Kidney capillary endothelial cell (primary cell): ENCODE measurements around the gene FOXD4L1.
"Not testable (repeated sequence)": the region's sequence is repeated elsewhere in the genome, so short reads cannot be mapped to it uniquely, and the experiment has no call there.

Source experiments
- DNase-seq: peaks from one replicate; pipeline ENCODE4 v3.0.0-alpha.2; 2018; ENCODE audit warnings: low spot score

FOXD4L1 gene

GRCh38 chr2:113498365-113498764 is at the start of gene FOXD4L1:
Gene FOXD4L1, plus strand, starts transcription at chr2:113498665. Its CDS starts 592 bp downstream, at chr2:113499257.
- not testable (repeated sequence) for DNase-seq

GRCh38 chr2:113465770-113466169 is 32.7 kb upstream of the FOXD4L1 start:
- not testable (repeated sequence) for DNase-seq

GRCh38 chr2:113476688-113477368 is 21.6 kb upstream of the FOXD4L1 start:
- DNase-seq, result not testable (repeated sequence)

GRCh38 chr2:113496527-113496926 is 1.9 kb upstream of the FOXD4L1 start:
- DNase-seq, result not testable (repeated sequence)

GRCh38 chr2:113499019-113499885 is 787 bp downstream of the FOXD4L1 start:
- not testable (repeated sequence) for DNase-seq

- DNase-seq, result not testable (repeated sequence)
These were observed 1.6 kb downstream of the FOXD4L1 start for GRCh38 chr2:113499886-113500722.

GRCh38 chr2:113500723-113501038 is 2.2 kb downstream of the FOXD4L1 start:
- not testable (repeated sequence) for DNase-seq

- DNase-seq, result not testable (repeated sequence)
These were observed 4.0 kb downstream of the FOXD4L1 start for GRCh38 chr2:113502216-113503093.

GRCh38 chr2:113503094-113504042 is 4.9 kb downstream of the FOXD4L1 start:
- DNase-seq, result not testable (repeated sequence)

GRCh38 chr2:113504081-113504480 is 5.6 kb downstream of the FOXD4L1 start:
- DNase-seq, result not testable (repeated sequence)

GRCh38 chr2:113507394-113508140 is 9.1 kb downstream of the FOXD4L1 start:
- not testable (repeated sequence) for DNase-seq

GRCh38 chr2:113508187-113508586 is 9.7 kb downstream of the FOXD4L1 start:
- not testable (repeated sequence) for DNase-seq

GRCh38 chr2:113510913-113511312 is 12.4 kb downstream of the FOXD4L1 start:
- DNase-seq, result not testable (repeated sequence)

- DNase-seq, result not testable (repeated sequence)
These were observed 13.4 kb downstream of the FOXD4L1 start for GRCh38 chr2:113511859-113512258.

GRCh38 chr2:113515457-113515856 is 17.0 kb downstream of the FOXD4L1 start:
- not testable (repeated sequence) for DNase-seq

GRCh38 chr2:113515995-113516394 is 17.5 kb downstream of the FOXD4L1 start:
- DNase-seq, result not testable (repeated sequence)

- DNase-seq, result not testable (repeated sequence)
These were observed 18.6 kb downstream of the FOXD4L1 start for GRCh38 chr2:113517025-113517424.

GRCh38 chr2:113520837-113521236 is 22.4 kb downstream of the FOXD4L1 start:
- not testable (repeated sequence) for DNase-seq

GRCh38 chr2:113521492-113521891 is 23.0 kb downstream of the FOXD4L1 start:
- not testable (repeated sequence) for DNase-seq
